Endothelial cell of umbilical vein (primary cell): Measurements from ENCODE around the gene EIF5AL1.

Experiments used
- EZH2 ChIP-seq: IDR thresholded peaks from 2 replicates; pipeline ENCODE4 v1.6.1; 2012; ENCODE audit warnings: borderline replicate concordance, low read depth, mild to moderate bottlenecking, moderate library complexity, low read length, inconsistent platforms; ENCODE audit not compliant: severe bottlenecking
- JUN ChIP-seq: IDR thresholded peaks from 2 replicates; pipeline ENCODE4 v1.6.1; 2011; ENCODE audit warnings: borderline replicate concordance, low read depth; ENCODE audit not compliant: insufficient read length, insufficient read depth
- POLR2A ChIP-seq: IDR thresholded peaks from 2 replicates; pipeline ENCODE4 v1.6.1; 2012; ENCODE audit warnings: low read depth, mild to moderate bottlenecking, control low read depth, low read length
- POLR2AphosphoS5 ChIP-seq: IDR thresholded peaks from 2 replicates; pipeline ENCODE4 v1.6.1; 2012; ENCODE audit warnings: low read depth, mild to moderate bottlenecking, control low read depth, low read length, moderate library complexity; ENCODE audit not compliant: insufficient read depth
- TF ChIP-seq, protein P1 (sequence below), 2 donors: IDR thresholded peaks; 1 replicate in 1 of 2; 2 replicates in 1 of 2; pipeline ENCODE4 v1.5.1; 2011; ENCODE audit warnings: low read length in 2 of 2, mild to moderate bottlenecking in 2 of 2, moderate library complexity in 2 of 2, control low read depth in 1 of 2, inconsistent platforms in 1 of 2, low read depth in 1 of 2; ENCODE audit not compliant: insufficient read depth in 1 of 2; ENCODE audit errors: extremely low read depth in 1 of 2

DNA sequence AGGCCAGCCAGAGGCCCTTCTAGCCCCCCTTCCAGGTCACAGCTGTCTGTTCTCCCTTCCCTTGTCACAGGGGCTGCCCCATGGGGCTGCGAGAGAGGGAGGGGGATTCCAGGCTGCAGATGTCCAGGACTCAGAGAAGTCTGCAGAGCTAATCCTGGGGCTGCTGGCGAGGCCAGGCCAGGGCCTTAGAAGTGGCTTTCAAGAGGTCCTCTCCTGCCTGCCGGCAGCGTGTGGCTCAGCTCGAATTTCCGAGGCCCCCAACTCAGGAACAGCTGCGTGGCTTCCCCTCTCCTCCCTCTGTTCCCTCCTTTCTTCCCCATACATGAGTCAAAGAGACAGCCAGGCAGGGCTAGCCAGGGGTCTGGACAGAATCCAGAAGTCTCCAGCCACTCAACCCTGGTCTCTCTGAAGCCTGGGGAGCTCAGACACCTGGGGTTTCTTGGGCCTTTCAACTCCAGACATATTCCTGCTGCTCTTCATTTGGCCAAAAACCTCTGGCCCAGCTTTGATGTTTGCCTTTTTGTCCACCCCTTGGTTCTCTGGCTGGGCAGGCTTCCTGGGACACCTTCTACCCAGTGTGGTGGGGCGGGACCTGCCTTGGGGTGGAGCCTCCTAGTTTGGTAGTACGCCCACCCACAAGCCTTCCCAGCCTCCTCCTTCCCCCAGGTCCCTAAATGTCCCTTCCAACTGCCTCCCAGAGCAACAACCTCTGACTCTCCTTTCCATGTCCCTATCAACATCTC is 21.8 kb upstream of the EIF5AL1 start:
- TF ChIP-seq, protein P1, sequence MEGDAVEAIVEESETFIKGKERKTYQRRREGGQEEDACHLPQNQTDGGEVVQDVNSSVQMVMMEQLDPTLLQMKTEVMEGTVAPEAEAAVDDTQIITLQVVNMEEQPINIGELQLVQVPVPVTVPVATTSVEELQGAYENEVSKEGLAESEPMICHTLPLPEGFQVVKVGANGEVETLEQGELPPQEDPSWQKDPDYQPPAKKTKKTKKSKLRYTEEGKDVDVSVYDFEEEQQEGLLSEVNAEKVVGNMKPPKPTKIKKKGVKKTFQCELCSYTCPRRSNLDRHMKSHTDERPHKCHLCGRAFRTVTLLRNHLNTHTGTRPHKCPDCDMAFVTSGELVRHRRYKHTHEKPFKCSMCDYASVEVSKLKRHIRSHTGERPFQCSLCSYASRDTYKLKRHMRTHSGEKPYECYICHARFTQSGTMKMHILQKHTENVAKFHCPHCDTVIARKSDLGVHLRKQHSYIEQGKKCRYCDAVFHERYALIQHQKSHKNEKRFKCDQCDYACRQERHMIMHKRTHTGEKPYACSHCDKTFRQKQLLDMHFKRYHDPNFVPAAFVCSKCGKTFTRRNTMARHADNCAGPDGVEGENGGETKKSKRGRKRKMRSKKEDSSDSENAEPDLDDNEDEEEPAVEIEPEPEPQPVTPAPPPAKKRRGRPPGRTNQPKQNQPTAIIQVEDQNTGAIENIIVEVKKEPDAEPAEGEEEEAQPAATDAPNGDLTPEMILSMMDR (IDR thresholded peaks at IDR 0.05; ENCODE audit: extremely low read depth in 1 of 2, insufficient read depth in 1 of 2, low read depth in 1 of 2, low read length in 2 of 2), result no peak
- TF ChIP-seq POLR2AphosphoS5 (no peak), EZH2 (no peak), POLR2A (no peak), JUN (no peak)
